ENCODE data around the gene GRPEL2.

The GRPEL2 gene

DNA sequence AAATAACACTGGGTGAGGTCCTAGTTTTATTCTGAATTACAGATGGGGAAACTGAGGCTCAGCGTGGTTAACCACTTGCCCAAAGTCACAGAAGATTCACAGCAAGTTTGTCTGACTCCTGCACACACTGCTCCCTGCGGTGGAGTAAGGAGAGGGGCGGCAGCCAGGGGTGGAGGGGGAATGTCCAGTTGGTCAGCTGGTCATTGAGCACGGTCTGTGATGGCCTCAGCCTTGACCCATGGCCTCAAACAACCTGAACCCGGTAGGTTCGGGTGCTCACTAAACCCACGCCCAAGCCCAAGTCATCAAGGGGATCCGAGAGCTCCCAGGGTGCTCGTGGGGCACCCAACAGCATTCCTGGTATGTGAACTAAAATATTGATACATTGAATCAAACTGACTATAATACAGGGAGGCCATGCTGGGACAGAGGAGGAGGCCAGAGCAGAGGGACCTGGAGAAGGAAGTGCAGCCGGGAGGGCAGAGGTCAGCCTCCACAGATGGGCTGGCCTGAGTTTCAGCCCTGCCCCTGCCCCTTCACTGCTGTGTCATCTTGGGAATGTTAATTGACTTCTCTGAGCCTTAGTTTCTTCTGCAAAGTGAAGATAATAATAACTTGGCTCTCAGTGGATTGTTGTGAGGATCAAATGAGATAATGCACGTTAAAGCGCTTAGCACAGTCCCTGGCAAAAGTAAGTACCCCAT is 37.4 kb downstream of the GRPEL2 start:
- TF ChIP-seq, protein P1, sequence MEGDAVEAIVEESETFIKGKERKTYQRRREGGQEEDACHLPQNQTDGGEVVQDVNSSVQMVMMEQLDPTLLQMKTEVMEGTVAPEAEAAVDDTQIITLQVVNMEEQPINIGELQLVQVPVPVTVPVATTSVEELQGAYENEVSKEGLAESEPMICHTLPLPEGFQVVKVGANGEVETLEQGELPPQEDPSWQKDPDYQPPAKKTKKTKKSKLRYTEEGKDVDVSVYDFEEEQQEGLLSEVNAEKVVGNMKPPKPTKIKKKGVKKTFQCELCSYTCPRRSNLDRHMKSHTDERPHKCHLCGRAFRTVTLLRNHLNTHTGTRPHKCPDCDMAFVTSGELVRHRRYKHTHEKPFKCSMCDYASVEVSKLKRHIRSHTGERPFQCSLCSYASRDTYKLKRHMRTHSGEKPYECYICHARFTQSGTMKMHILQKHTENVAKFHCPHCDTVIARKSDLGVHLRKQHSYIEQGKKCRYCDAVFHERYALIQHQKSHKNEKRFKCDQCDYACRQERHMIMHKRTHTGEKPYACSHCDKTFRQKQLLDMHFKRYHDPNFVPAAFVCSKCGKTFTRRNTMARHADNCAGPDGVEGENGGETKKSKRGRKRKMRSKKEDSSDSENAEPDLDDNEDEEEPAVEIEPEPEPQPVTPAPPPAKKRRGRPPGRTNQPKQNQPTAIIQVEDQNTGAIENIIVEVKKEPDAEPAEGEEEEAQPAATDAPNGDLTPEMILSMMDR (IDR thresholded peaks at IDR 0.05; ENCODE audit: control insufficient read depth, insufficient read depth, low read depth, low read length, missing control alignments) = no peak
- H3K4me3 ChIP-seq (ENCODE audit: control insufficient read depth, low read depth, low read length) = no peak overlapping the region
- DNase-seq (ENCODE audit: low read depth) = no peak

DNA sequence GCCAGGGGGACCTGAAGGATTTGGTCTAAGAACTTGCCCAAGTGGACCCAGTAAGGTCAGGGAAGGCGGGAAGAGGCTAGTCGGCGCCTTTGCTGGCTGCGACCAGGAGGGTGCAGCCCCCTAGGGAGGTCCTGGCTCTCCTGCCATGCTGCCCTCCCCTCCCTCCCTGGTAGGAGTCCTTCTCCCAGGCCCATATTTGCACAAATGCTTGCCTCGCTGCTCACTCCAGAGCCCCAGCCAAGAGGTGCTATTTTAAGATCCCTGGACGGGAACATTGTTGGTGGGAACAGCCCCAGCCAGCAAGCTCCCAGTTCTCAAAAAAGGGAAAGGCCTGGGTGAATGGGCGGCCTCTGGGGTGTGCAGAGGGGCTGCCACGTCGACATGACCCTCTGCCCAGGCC is 38.1 kb downstream of the GRPEL2 start:
- H3K4me3 ChIP-seq (ENCODE audit: control insufficient read depth, low read depth, low read length) = no peak overlapping the region
- TF ChIP-seq, protein P1 (IDR thresholded peaks at IDR 0.05; ENCODE audit: control insufficient read depth, insufficient read depth, low read depth, low read length, missing control alignments) = no peak
- DNase-seq (ENCODE audit: low read depth) = no peak

DNA sequence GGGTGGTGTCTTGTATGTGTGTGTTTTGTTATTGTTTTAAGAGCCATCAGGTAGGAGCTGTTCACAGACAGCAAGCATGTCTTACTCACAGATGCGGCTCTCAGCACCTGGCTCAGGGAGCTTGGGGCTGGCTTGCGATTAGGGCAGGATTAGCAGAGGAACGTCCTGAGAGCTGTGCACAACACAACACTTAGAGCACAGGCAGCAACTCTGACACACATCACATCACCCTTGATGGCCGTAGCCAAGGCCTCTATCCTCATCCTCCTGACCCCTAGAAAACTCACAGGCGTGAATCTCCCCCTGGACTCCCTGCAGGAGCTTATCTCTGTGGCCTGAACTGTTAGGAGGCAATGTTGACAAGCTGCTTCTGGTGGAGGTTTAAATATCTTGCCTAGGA is 40.9 kb downstream of the GRPEL2 start:
- TF ChIP-seq, protein P1 (IDR thresholded peaks at IDR 0.05; ENCODE audit: control insufficient read depth, insufficient read depth, low read depth, low read length, missing control alignments) = no peak
- DNase-seq (ENCODE audit: low read depth) = no peak
- H3K4me3 ChIP-seq (ENCODE audit: control insufficient read depth, low read depth, low read length) = no peak overlapping the region

DNA sequence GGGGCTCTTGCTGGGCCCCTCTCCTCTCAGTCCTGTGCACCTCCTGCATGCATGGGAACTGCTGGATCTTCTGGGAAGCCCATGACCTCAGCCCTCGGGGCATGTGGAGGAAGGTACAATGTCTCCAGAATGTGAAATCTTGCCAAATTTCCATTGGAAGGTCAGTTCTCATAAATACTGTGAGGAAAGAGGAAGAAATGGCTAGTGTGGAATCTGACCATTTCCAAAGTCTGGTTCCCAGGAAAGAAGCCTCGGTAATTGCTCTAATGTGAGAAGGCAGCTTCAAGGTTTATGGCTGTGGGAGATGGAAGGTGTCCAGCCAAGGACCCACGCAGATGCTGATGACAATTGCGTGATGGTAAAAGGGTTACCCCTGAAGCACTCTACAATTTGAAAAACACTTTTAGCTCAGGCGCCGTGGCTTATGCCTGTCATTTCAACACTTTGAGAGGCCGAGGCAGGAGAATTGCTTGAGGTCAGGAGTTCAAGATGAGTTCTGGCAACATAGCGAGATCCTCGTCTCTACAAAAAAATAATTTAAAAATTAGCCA is 41.9 kb downstream of the GRPEL2 start:
- peak; percentile 90 for DNase-seq (ENCODE audit: low read depth)
- TF ChIP-seq, protein P1 (IDR thresholded peaks at IDR 0.05; ENCODE audit: control insufficient read depth, insufficient read depth, low read depth, low read length, missing control alignments) = no peak
- H3K4me3 ChIP-seq (ENCODE audit: control insufficient read depth, low read depth, low read length) = no peak overlapping the region

DNA sequence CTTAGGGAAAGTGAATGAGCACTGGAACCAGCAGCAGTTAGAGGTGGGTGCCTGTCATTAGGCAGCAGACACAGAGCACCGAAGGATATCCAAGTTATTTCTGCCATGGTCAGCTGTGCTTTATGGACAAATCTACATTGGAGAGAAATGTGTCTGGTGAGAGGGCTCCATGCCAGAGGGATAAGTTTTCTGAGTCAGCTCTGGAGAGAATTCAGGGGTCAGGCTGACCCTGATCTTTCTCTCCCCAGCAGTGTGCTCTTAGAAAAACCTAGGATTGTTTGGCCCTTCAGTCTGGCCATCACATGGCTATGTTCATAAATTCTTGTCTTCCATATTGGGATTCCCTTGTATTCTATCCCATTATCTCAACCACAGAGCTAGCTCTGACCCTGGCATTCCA is 42.7 kb downstream of the GRPEL2 start:
- no peak overlapping the region for H3K4me3 ChIP-seq (ENCODE audit: control insufficient read depth, low read depth, low read length)
- DNase-seq (ENCODE audit: low read depth) = no peak
- TF ChIP-seq, protein P1 (IDR thresholded peaks at IDR 0.05; ENCODE audit: control insufficient read depth, insufficient read depth, low read depth, low read length, missing control alignments) = no peak

DNA sequence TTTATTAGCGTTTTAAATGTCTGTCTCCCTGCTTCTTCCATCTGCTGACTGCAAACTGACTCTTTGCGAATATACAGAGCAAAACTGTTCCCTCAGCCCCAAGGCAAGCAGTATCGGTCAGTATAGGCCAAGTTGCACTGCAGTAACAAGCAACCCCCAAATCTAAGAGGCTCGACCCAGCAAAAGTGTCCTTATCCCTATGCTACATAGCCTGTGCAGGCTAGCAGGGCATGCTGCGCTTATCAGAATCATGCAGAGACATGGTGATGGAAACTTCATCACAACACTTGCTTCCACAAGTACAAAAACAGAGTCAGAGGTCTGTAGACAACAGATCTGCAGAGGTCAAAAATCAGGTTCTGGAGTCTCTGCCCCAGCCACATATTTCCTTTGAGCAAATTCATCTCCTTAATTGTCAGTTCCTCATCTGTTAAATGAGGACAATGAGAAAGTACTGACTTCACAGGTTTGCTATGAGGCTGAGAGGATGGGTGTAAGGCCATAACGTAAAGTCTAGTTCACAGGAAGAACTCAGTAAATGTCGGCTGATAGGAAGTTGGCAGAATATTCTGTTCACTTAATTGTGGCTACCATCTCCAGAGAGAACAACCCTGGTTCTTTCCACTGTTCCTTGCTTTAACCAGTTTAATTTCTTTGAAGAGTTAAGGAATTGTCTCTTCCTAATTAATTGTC is 43.3 kb downstream of the GRPEL2 start:
- TF ChIP-seq, protein P1 (IDR thresholded peaks at IDR 0.05; ENCODE audit: control insufficient read depth, insufficient read depth, low read depth, low read length, missing control alignments) = no peak
- no peak for DNase-seq (ENCODE audit: low read depth)
- no peak overlapping the region for H3K4me3 ChIP-seq (ENCODE audit: control insufficient read depth, low read depth, low read length)
